HG03280 (cell line): ENCODE data around the gene HIPK2.
A peak's percentile ranks its signal among the peaks of the same experiment; 100 is the strongest.

ENCODE experiments used
- ATAC-seq: cut with Tn5 transposase; IDR thresholded peaks from one replicate; pipeline ENCODE4 v1.9.1; 2021; ENCODE audit warnings: mild to moderate bottlenecking, moderate library complexity; ENCODE audit not compliant: unreplicated experiment

Gene HIPK2

GRCh38 chr7:139737221-139738100 lies 40.3 kb downstream of the HIPK2 start:
- no peak for ATAC-seq

GRCh38 chr7:139735912-139736595 lies 41.7 kb downstream of the HIPK2 start:
- no peak for ATAC-seq

GRCh38 chr7:139735466-139735865 lies 42.3 kb downstream of the HIPK2 start:
- no peak for ATAC-seq

GRCh38 chr7:139734395-139734794 lies 43.4 kb downstream of the HIPK2 start:
- ATAC-seq = no peak

GRCh38 chr7:139733751-139734150 lies 44.0 kb downstream of the HIPK2 start:
- no peak for ATAC-seq

GRCh38 chr7:139732471-139733167 lies 45.2 kb downstream of the HIPK2 start:
- no peak for ATAC-seq

GRCh38 chr7:139731802-139732470 lies 45.9 kb downstream of the HIPK2 start:
- no peak for ATAC-seq

- peak; percentile 78 for ATAC-seq
Measured at GRCh38 chr7:139730746-139731612, 46.8 kb downstream of the HIPK2 start.

GRCh38 chr7:139728203-139728602 lies 49.6 kb downstream of the HIPK2 start:
- no peak for ATAC-seq

GRCh38 chr7:139727151-139727705 lies 50.6 kb downstream of the HIPK2 start:
- no peak for ATAC-seq

- no peak for ATAC-seq
Measured at GRCh38 chr7:139726485-139726869, 51.3 kb downstream of the HIPK2 start.

- ATAC-seq = peak; percentile 37
Measured at GRCh38 chr7:139725858-139726484, 51.8 kb downstream of the HIPK2 start.

GRCh38 chr7:139725077-139725476 lies 52.7 kb downstream of the HIPK2 start:
- peak; percentile 76 for ATAC-seq

GRCh38 chr7:139722604-139723003 lies 55.2 kb downstream of the HIPK2 start:
- ATAC-seq = no peak

GRCh38 chr7:139721821-139722220 lies 56.0 kb downstream of the HIPK2 start:
- ATAC-seq = no peak

- no peak for ATAC-seq
Measured at GRCh38 chr7:139721417-139721816, 56.4 kb downstream of the HIPK2 start.

GRCh38 chr7:139720705-139721231 lies 57.0 kb downstream of the HIPK2 start:
- no peak for ATAC-seq

GRCh38 chr7:139720186-139720585 lies 57.6 kb downstream of the HIPK2 start:
- no peak for ATAC-seq

- no peak for ATAC-seq
Measured at GRCh38 chr7:139718859-139719258, 58.9 kb downstream of the HIPK2 start.
